ENCODE data around the gene PNKD.

The PNKD gene

GRCh38 chr2:218293715-218294429, 23.6 kb downstream of the PNKD start:
- Histone ChIP-seq H2AFZ (ENCODE audit: low read length, unreplicated experiment) (no peak overlapping the region), H3K79me2 (ENCODE audit: control insufficient read depth, insufficient read depth, low read length, unreplicated experiment) (peaks cover 33% of the 10 kb centered on the region), H3K4me3 (ENCODE audit: low read depth, low read length) (no peak overlapping the region), H3K4me1 (ENCODE audit: control insufficient read depth, insufficient read depth, low read length, unreplicated experiment) (peaks cover 26% of the 10 kb centered on the region), H3K27me3 (ENCODE audit: insufficient read depth, low read length) (no peaks in the 10 kb centered on the region), H3K36me3 (ENCODE audit: insufficient read depth, low read length) (no peaks in the 10 kb centered on the region), H3K27ac (ENCODE audit: low read depth, low read length) (no peak overlapping the region)

GRCh38 chr2:218294430-218295022, 24.2 kb downstream of the PNKD start:
- no peaks in the 10 kb centered on the region for H3K36me3 ChIP-seq (ENCODE audit: insufficient read depth, low read length)
- no peak overlapping the region for H3K4me3 ChIP-seq (ENCODE audit: low read depth, low read length)
- peaks cover 26% of the 10 kb centered on the region for H3K4me1 ChIP-seq (ENCODE audit: control insufficient read depth, insufficient read depth, low read length, unreplicated experiment)
- no peaks in the 10 kb centered on the region for H3K27me3 ChIP-seq (ENCODE audit: insufficient read depth, low read length)
- peaks cover 28% of the 10 kb centered on the region for H3K79me2 ChIP-seq (ENCODE audit: control insufficient read depth, insufficient read depth, low read length, unreplicated experiment)
- no peak overlapping the region for H2AFZ ChIP-seq (ENCODE audit: low read length, unreplicated experiment)
- H3K27ac ChIP-seq (ENCODE audit: low read depth, low read length): no peak overlapping the region

DNA sequence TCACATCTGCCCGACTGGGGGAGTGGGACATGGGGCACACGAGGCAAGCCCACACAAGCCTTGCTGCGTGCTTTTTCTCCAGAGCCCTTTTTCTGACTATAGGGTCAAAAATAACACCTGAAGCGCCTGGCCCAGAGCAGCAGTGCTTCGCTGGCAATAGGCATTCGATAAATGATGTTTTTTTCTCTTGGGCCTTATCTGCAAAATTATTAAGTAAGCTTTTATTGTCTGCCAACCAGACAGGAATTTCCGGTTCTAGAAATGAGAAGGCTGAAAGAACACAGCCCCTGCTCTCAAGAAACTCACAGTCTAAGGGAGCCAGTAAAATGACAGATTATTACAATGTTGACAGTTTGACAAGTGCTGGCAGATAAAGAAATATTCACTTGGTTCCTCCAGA, 24.7 kb downstream of the PNKD start:
- H2AFZ ChIP-seq (ENCODE audit: low read length, unreplicated experiment): no peak overlapping the region
- peaks cover 23% of the 10 kb centered on the region for H3K79me2 ChIP-seq (ENCODE audit: control insufficient read depth, insufficient read depth, low read length, unreplicated experiment)
- peaks cover 22% of the 10 kb centered on the region for H3K4me1 ChIP-seq (ENCODE audit: control insufficient read depth, insufficient read depth, low read length, unreplicated experiment)
- no peak overlapping the region for H3K4me3 ChIP-seq (ENCODE audit: low read depth, low read length)
- no peak overlapping the region for H3K27ac ChIP-seq (ENCODE audit: low read depth, low read length)
- H3K27me3 ChIP-seq (ENCODE audit: insufficient read depth, low read length): no peaks in the 10 kb centered on the region
- no peaks in the 10 kb centered on the region for H3K36me3 ChIP-seq (ENCODE audit: insufficient read depth, low read length)

DNA sequence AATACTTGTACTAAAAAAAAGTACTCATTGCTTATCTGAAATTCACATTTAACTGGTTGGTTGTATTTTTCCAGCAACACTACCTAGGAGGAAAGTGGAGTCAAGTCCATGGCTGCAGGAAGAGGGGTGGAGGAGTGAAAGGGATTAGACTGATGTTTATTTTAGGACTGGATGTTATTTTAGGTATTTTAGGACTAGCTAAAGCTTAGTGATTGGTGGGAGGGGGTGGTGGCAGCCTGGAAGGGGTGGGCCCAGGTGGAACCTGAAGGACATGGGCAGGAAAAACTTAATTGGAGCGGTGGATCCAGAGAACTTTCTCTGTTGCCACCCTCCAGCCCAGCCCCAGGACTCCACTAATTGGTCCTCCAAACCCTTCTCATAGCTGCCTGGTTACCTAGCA, 25.9 kb downstream of the PNKD start:
- no peak overlapping the region for H3K27ac ChIP-seq (ENCODE audit: low read depth, low read length)
- peaks cover 11% of the 10 kb centered on the region for H3K79me2 ChIP-seq (ENCODE audit: control insufficient read depth, insufficient read depth, low read length, unreplicated experiment)
- no peak overlapping the region for H3K4me3 ChIP-seq (ENCODE audit: low read depth, low read length)
- H3K36me3 ChIP-seq (ENCODE audit: insufficient read depth, low read length): no peaks in the 10 kb centered on the region
- H3K27me3 ChIP-seq (ENCODE audit: insufficient read depth, low read length): no peaks in the 10 kb centered on the region
- H3K4me1 ChIP-seq (ENCODE audit: control insufficient read depth, insufficient read depth, low read length, unreplicated experiment): peaks cover 10% of the 10 kb centered on the region
- H2AFZ ChIP-seq (ENCODE audit: low read length, unreplicated experiment): no peak overlapping the region

DNA sequence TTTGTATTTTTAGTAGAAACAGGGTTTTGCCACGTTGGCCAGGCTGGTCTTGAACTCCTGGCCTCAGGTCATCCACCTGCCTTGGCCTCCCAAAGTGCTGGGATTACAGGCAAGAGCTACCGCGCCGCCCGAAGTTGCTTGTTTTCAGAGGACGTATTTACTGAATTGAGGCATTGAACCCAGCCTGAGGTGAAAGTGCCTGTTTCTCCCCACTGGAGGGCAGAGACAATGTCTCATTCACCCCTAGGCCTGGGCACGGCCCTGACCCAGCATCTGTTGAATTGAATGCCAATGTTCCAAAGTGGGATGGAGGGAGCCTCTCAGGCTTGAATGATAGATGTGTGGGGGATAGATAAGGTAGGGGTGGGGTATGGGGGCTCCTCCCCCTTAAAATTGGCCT, 26.5 kb downstream of the PNKD start:
- Histone ChIP-seq H3K27me3 (ENCODE audit: insufficient read depth, low read length) (no peaks in the 10 kb centered on the region), H3K4me3 (ENCODE audit: low read depth, low read length) (no peak overlapping the region), H2AFZ (ENCODE audit: low read length, unreplicated experiment) (no peak overlapping the region), H3K79me2 (ENCODE audit: control insufficient read depth, insufficient read depth, low read length, unreplicated experiment) (peaks cover 5% of the 10 kb centered on the region), H3K4me1 (ENCODE audit: control insufficient read depth, insufficient read depth, low read length, unreplicated experiment) (peaks cover 6% of the 10 kb centered on the region), H3K36me3 (ENCODE audit: insufficient read depth, low read length) (no peaks in the 10 kb centered on the region), H3K27ac (ENCODE audit: low read depth, low read length) (no peak overlapping the region)

GRCh38 chr2:218298314-218298875, 28.1 kb downstream of the PNKD start:
- H3K4me1 ChIP-seq (ENCODE audit: control insufficient read depth, insufficient read depth, low read length, unreplicated experiment): no peaks in the 10 kb centered on the region
- no peak overlapping the region for H2AFZ ChIP-seq (ENCODE audit: low read length, unreplicated experiment)

GRCh38 chr2:218300141-218300540, 29.8 kb downstream of the PNKD start:
- Histone ChIP-seq H2AFZ (ENCODE audit: low read length, unreplicated experiment) (no peak overlapping the region), H3K79me2 (ENCODE audit: control insufficient read depth, insufficient read depth, low read length, unreplicated experiment) (no peaks in the 10 kb centered on the region), H3K4me3 (ENCODE audit: low read depth, low read length) (no peak overlapping the region), H3K4me1 (ENCODE audit: control insufficient read depth, insufficient read depth, low read length, unreplicated experiment) (no peaks in the 10 kb centered on the region), H3K36me3 (ENCODE audit: insufficient read depth, low read length) (no peaks in the 10 kb centered on the region), H3K27me3 (ENCODE audit: insufficient read depth, low read length) (no peaks in the 10 kb centered on the region), H3K27ac (ENCODE audit: low read depth, low read length) (no peak overlapping the region)

More at GRCh38 chr2:218298314-218298875, 28.1 kb downstream of the PNKD start:
- Histone ChIP-seq H3K4me3 (ENCODE audit: low read depth, low read length) (no peak overlapping the region), H3K79me2 (ENCODE audit: control insufficient read depth, insufficient read depth, low read length, unreplicated experiment) (no peaks in the 10 kb centered on the region), H3K27me3 (ENCODE audit: insufficient read depth, low read length) (no peaks in the 10 kb centered on the region), H3K36me3 (ENCODE audit: insufficient read depth, low read length) (no peaks in the 10 kb centered on the region), H3K27ac (ENCODE audit: low read depth, low read length) (no peak overlapping the region)

GRCh38 chr2:218301176-218301819, 31.0 kb downstream of the PNKD start:
- Histone ChIP-seq H2AFZ (ENCODE audit: low read length, unreplicated experiment) (no peak overlapping the region), H3K27ac (ENCODE audit: low read depth, low read length) (no peak overlapping the region), H3K4me1 (ENCODE audit: control insufficient read depth, insufficient read depth, low read length, unreplicated experiment) (no peaks in the 10 kb centered on the region), H3K4me3 (ENCODE audit: low read depth, low read length) (no peak overlapping the region), H3K79me2 (ENCODE audit: control insufficient read depth, insufficient read depth, low read length, unreplicated experiment) (no peaks in the 10 kb centered on the region), H3K27me3 (ENCODE audit: insufficient read depth, low read length) (no peaks in the 10 kb centered on the region), H3K36me3 (ENCODE audit: insufficient read depth, low read length) (no peaks in the 10 kb centered on the region)

DNA sequence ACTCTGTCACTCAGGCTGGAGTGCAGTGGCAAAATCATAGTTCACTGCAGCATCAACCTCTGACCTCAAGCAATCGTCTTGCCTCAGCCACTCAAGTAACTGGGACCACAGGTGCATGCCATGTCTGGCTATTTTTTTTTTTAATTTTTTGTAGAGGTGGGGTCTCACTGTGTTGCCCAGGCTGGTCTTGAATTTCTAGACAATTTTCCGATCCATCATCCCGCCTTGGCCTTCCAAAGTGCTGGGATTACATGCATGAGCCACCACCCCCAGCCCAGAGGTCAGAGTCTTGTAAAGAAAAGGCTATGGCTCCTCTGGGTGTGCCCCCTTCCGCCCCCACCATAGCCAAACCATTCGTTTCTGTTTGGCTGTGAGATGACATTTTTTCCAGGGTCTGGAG, 35.1 kb downstream of the PNKD start:
- no peak overlapping the region for H2AFZ ChIP-seq (ENCODE audit: low read length, unreplicated experiment)
- H3K27me3 ChIP-seq (ENCODE audit: insufficient read depth, low read length): no peaks in the 10 kb centered on the region
- H3K4me1 ChIP-seq (ENCODE audit: control insufficient read depth, insufficient read depth, low read length, unreplicated experiment): no peaks in the 10 kb centered on the region
- no peaks in the 10 kb centered on the region for H3K79me2 ChIP-seq (ENCODE audit: control insufficient read depth, insufficient read depth, low read length, unreplicated experiment)
- H3K36me3 ChIP-seq (ENCODE audit: insufficient read depth, low read length): no peaks in the 10 kb centered on the region
- H3K27ac ChIP-seq (ENCODE audit: low read depth, low read length): no peak overlapping the region
- H3K4me3 ChIP-seq (ENCODE audit: low read depth, low read length): no peak overlapping the region

GRCh38 chr2:218306184-218306920, 36.0 kb downstream of the PNKD start:
- no peak overlapping the region for H2AFZ ChIP-seq (ENCODE audit: low read length, unreplicated experiment)
- H3K4me3 ChIP-seq (ENCODE audit: low read depth, low read length): no peak overlapping the region
- H3K4me1 ChIP-seq (ENCODE audit: control insufficient read depth, insufficient read depth, low read length, unreplicated experiment): no peaks in the 10 kb centered on the region
- no peaks in the 10 kb centered on the region for H3K36me3 ChIP-seq (ENCODE audit: insufficient read depth, low read length)
- H3K27me3 ChIP-seq (ENCODE audit: insufficient read depth, low read length): no peaks in the 10 kb centered on the region
- H3K27ac ChIP-seq (ENCODE audit: low read depth, low read length): no peak overlapping the region
- H3K79me2 ChIP-seq (ENCODE audit: control insufficient read depth, insufficient read depth, low read length, unreplicated experiment): no peaks in the 10 kb centered on the region

Data from ACC112 (cell line).